LNCAP (cell line): ENCODE results near the gene IER5.

Source experiments
- CTCF ChIP-seq: fragments of 450-650 bp; IDR thresholded peaks from 2 replicates; pipeline ENCODE4 v1.5.1; 2017; ENCODE audit warnings: mild to moderate bottlenecking

The IER5 gene

GRCh38 chr1:181106479-181106878 is 18.0 kb downstream of the IER5 start:
- no peak for TF ChIP-seq CTCF

GRCh38 chr1:181107711-181108110 is 19.2 kb downstream of the IER5 start:
- TF ChIP-seq CTCF, result no peak

- TF ChIP-seq CTCF, result no peak
Observed at GRCh38 chr1:181108304-181108867, 19.9 kb downstream of the IER5 start.

- TF ChIP-seq CTCF, result no peak
Observed at GRCh38 chr1:181110013-181110412, 21.5 kb downstream of the IER5 start.

GRCh38 chr1:181111559-181111958 is 23.1 kb downstream of the IER5 start:
- TF ChIP-seq CTCF, result no peak

GRCh38 chr1:181112071-181112929 is 23.8 kb downstream of the IER5 start:
- no peak for TF ChIP-seq CTCF

- TF ChIP-seq CTCF, result no peak
Observed at GRCh38 chr1:181113059-181113641, 24.6 kb downstream of the IER5 start.
